Liver (tissue), 3 donors: Measurements from ENCODE around the gene CLIP4.

Source experiments
- CTCF ChIP-seq: fragments of 150-350 bp; IDR thresholded peaks from 2 replicates; pipeline ENCODE4 v1.5.1; 2017; ENCODE audit warnings: improper control_type of control experiment, low read depth, low read length; ENCODE audit not compliant: missing input control
- EGR1 ChIP-seq, 2 donors: IDR thresholded peaks; 2 replicates each; pipeline ENCODE4 v1.6.1; 2016 to 2018; ENCODE audit warnings: antibody characterized with exemption in 2 of 2, low read depth in 2 of 2
- FOXA1 ChIP-seq: IDR thresholded peaks from 2 replicates; pipeline ENCODE4 v1.6.1; 2016; ENCODE audit warnings: antibody characterized with exemption
- GABPA ChIP-seq, 2 donors: IDR thresholded peaks in 1 of 2; conservative IDR thresholded peaks in 1 of 2; 2 replicates each; pipeline ENCODE4 v1.6.1; 2016; ENCODE audit warnings: antibody characterized with exemption in 2 of 2, mild to moderate bottlenecking in 1 of 2, moderate library complexity in 1 of 2
- JUND ChIP-seq, 2 donors: IDR thresholded peaks; 2 replicates each; pipeline ENCODE4 v1.6.1; 2016; ENCODE audit warnings: antibody characterized with exemption in 2 of 2
- MAX ChIP-seq: IDR thresholded peaks from 2 replicates; pipeline ENCODE4 v1.6.1; 2016; ENCODE audit warnings: antibody characterized with exemption
- RAD21 ChIP-seq, 2 donors: IDR thresholded peaks; 2 replicates each; pipeline ENCODE4 v1.6.1; 2016; ENCODE audit warnings: antibody characterized with exemption in 2 of 2, mild to moderate bottlenecking in 2 of 2
- SP1 ChIP-seq: IDR thresholded peaks from 2 replicates; pipeline ENCODE4 v1.6.1; 2018; ENCODE audit warnings: antibody characterized with exemption, mild to moderate bottlenecking
- TAF1 ChIP-seq: conservative IDR thresholded peaks from 2 replicates; pipeline ENCODE4 v1.6.1; 2016; ENCODE audit warnings: antibody characterized with exemption, mild to moderate bottlenecking
- ZBTB33 ChIP-seq: IDR thresholded peaks from 2 replicates; pipeline ENCODE4 v1.6.1; 2016; ENCODE audit warnings: antibody characterized with exemption
- donor health status: healthy.
- donor health status: healthy.

- no peak for TF ChIP-seq CTCF
- no peak for TF ChIP-seq FOXA1
- no peak for TF ChIP-seq GABPA (IDR thresholded peaks at IDR 0.05 in 1 of 2, conservative IDR thresholded peaks at IDR 0.05 in 1 of 2)
- TF ChIP-seq RAD21 (IDR thresholded peaks at IDR 0.05): no peak
- TF ChIP-seq TAF1: no peak
- TF ChIP-seq MAX: no peak
- no peak for TF ChIP-seq EGR1 (IDR thresholded peaks at IDR 0.05; ENCODE audit: low read depth in 2 of 2)
- no peak for TF ChIP-seq SP1
- no peak for TF ChIP-seq JUND (IDR thresholded peaks at IDR 0.05)
- TF ChIP-seq ZBTB33: no peak
Measured at GRCh38 chr2:29072251-29072650, 43.0 kb upstream of the CLIP4 start.
